Aorta (tissue), 5 donors: Measurements from ENCODE around the gene FNDC3B. TPM values are rescaled to one million over a fixed set of nuclear protein-coding genes. Genes with fewer than 3 reads are reported as not detected.

Source experiments
- ATAC-seq: fragments of 200-7000 bp; cut with Tn5 transposase; one replicate; pipeline ENCODE4 v1.9.1; 2022; ENCODE audit warnings: moderate library complexity; ENCODE audit not compliant: low FRiP score
- DNase-seq, 2 donors: peaks; one replicate each; pipeline ENCODE4 v3.0.0-alpha.2; 2020
- H3K27ac ChIP-seq, 2 donors: one replicate each; pipeline ENCODE4 v1.5.1; 2013; ENCODE audit warnings: low read length in 2 of 2, mild to moderate bottlenecking in 2 of 2, moderate library complexity in 2 of 2, control low read depth in 1 of 2, inconsistent platforms in 1 of 2, low read depth in 1 of 2
- H3K27me3 ChIP-seq, 2 donors: one replicate each; pipeline ENCODE4 v1.6.1; 2013; ENCODE audit warnings: control low read depth in 1 of 2, low read length in 1 of 2, mild to moderate bottlenecking in 1 of 2, moderate library complexity in 1 of 2; ENCODE audit not compliant: insufficient read depth in 2 of 2, control insufficient read depth in 1 of 2
- H3K36me3 ChIP-seq, 2 donors: one replicate each; pipeline ENCODE4 v1.6.1; 2013; ENCODE audit warnings: control low read depth in 1 of 2, low read length in 1 of 2, mild to moderate bottlenecking in 1 of 2; ENCODE audit not compliant: insufficient read depth in 2 of 2, control insufficient read depth in 1 of 2
- H3K4me1 ChIP-seq, 2 donors: one replicate each; pipeline ENCODE4 v1.6.1; 2013; ENCODE audit warnings: low read length in 2 of 2, control low read depth in 1 of 2, mild to moderate bottlenecking in 1 of 2, moderate library complexity in 1 of 2; ENCODE audit not compliant: insufficient read depth in 2 of 2, control insufficient read depth in 1 of 2
- H3K4me3 ChIP-seq, 2 donors: one replicate each; pipeline ENCODE4 v1.5.1; 2013; ENCODE audit warnings: low read length in 2 of 2, control low read depth in 1 of 2, mild to moderate bottlenecking in 1 of 2
- H3K9me3 ChIP-seq: one replicate; pipeline ENCODE4 v1.6.1; 2013; ENCODE audit warnings: mild to moderate bottlenecking, low read length; ENCODE audit not compliant: control insufficient read depth
- WGBS, 2 donors: extraction: QIAGEN DNeasy Blood & Tissue Kit; methylation state at CpG; one replicate each; pipeline ENCODE4 v1.1.7; 2013; 5-methylcytosine and 5-hydroxymethylcytosine counted together
- intact Hi-C, 2 donors: fragments of 100-400 bp; cut with DNase I; formaldehyde crosslinking; loops; one replicate each; pipeline versions ENCODE4 v1.14.2 to v1.15.0; 2022
- polyA plus RNA-seq, 2 donors: library from polyadenylated mRNA; stranded (reverse); fragments of 200-250 nt; gene quantifications; one replicate each; pipeline ENCODE4 v1.2.3, GENCODE V29; 2013
- total RNA-seq, 2 donors: library from RNA; stranded (reverse); fragmentation: NEBNext Ultra II Directional; extraction: Animal tissue kit (Norgen Biotek cat#: 25700); gene quantifications; one replicate each; pipeline ENCODE4 v1.2.1, GENCODE V29; 2021
- donor health status: healthy with polysubstance abuse.
- donor health status: Bipolar disorder and iron deficiency.
- donor health status: DM: no; HTN: no; CAD: no.
- donor health status: DM: no; HTN: no; CAD: no.
- donor health status: DM: yes; HTN: yes; CAD: no.

The FNDC3B gene
- total and polyA plus RNA-seq, 4 donors = 12.5 to 239 (median 120) TPM

DNA sequence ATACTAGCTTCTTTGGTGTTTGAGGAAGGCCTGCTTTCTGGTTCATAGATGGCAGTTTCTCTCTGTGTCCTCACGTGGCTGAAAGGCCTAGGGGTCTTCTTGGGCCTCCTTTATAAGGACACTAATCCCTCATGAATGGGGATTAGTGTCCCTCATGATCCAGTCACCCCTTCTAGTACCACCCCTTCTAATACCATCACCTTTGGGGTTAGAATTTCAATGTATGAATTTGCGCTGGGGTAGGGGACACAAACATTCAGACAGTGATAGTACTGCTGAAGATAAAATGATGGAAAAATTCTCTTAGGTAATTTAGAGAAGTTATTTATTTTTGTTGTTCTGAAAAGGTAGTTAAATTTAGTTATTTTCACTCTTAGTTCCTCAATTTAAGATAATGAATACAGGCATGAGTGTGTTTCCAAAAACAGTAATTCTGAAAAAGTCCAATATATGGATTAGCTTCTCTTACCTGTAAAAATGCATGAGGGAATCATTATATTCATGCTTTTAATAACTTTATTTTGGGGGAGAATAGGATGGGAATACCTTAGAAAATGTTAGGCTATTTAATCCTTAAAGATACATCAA, 103.6 kb downstream of the FNDC3B start:
- H3K27ac ChIP-seq = no peak overlapping the region
- H3K36me3 ChIP-seq = no peaks in the 10 kb centered on the region
- ATAC-seq (no peak), DNase-seq (no peak)
- peaks cover 6 to 10% of the 10 kb centered on the region in 2 donors for H3K4me1 ChIP-seq
- 90 to 93% methylated on average over 2 of the region's 2 CpGs for WGBS, 2 donors
- intact Hi-C loops = no loop called here
- no peak overlapping the region for H3K4me3 ChIP-seq
- no peaks in the 10 kb centered on the region for H3K27me3 ChIP-seq
- H3K9me3 ChIP-seq = no peaks in the 10 kb centered on the region

DNA sequence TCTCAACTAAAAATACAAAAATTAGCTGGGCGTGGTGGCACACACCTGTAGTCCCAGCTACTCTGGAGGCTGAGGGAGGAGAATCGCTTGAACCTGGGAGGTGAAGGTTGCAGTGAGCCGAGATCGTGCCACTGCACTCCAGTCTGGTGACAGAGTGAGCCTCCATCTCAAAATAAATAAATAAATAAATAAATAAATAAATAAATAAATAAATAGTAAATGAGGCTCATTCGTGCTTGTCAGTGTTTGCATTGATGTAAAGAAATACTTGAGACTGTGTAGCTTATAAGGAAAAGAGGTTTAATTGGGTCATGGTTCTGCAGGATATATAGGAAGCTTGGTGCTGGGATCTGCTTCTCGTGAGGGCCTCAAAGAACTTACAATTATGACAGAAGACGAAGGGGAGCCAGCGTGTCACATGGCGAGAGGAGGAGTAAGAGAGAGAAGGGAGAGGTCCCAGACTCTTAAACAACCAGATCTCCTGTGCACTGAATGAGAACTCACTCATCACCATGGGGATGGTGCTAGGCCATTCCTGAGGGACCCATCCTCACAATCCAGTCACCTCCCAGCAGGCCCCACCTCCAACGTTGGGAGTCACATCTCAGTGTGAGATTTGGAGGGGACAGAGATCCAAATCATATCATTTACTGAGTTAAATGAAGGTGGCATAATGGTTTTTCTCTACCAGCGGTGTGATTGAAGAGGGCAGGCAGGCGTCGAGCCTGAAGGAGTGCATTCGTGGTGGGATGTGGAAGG, 104.5 kb downstream of the FNDC3B start:
- intact Hi-C loops = no loop called here
- H3K4me1 ChIP-seq = peaks cover 6 to 12% of the 10 kb centered on the region in 2 donors
- 90 to 92% methylated on average over 14 of the region's 14 CpGs for WGBS, 2 donors
- no peaks in the 10 kb centered on the region for H3K36me3 ChIP-seq
- no peaks in the 10 kb centered on the region for H3K27me3 ChIP-seq
- H3K27ac ChIP-seq = no peak overlapping the region
- H3K4me3 ChIP-seq = no peak overlapping the region
- no peak for DNase-seq
- no peaks in the 10 kb centered on the region for H3K9me3 ChIP-seq
- no peak for ATAC-seq

DNA sequence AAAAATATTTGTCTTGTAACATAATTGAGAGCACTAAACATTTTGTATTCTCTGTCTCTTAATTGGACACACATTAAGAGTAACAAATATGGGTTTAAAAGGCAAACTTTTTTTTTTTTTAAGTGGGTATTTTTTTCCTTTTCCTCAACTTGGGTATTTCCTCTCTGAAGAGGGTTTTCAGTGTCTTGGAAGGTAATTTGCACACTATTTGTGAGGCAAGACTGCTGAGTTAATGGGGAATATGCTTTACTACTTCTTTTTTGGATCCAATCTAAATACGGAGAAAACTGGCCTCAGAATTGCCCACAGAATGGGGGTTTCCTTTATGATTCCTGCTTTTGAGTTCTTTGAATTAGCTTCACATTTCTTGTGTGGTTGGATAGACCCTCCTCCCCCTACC, 105.2 kb downstream of the FNDC3B start:
- no peak for DNase-seq
- intact Hi-C loops = no loop called here
- no peak overlapping the region for H3K4me3 ChIP-seq
- H3K27me3 ChIP-seq = no peaks in the 10 kb centered on the region
- H3K9me3 ChIP-seq = no peaks in the 10 kb centered on the region
- no peaks in the 10 kb centered on the region for H3K36me3 ChIP-seq
- no peak overlapping the region for H3K27ac ChIP-seq
- peaks cover 6 to 11% of the 10 kb centered on the region in 2 donors for H3K4me1 ChIP-seq
- WGBS, 2 donors = 41 to 70% methylated on average over 1 of the region's 1 CpG
- no peak for ATAC-seq

DNA sequence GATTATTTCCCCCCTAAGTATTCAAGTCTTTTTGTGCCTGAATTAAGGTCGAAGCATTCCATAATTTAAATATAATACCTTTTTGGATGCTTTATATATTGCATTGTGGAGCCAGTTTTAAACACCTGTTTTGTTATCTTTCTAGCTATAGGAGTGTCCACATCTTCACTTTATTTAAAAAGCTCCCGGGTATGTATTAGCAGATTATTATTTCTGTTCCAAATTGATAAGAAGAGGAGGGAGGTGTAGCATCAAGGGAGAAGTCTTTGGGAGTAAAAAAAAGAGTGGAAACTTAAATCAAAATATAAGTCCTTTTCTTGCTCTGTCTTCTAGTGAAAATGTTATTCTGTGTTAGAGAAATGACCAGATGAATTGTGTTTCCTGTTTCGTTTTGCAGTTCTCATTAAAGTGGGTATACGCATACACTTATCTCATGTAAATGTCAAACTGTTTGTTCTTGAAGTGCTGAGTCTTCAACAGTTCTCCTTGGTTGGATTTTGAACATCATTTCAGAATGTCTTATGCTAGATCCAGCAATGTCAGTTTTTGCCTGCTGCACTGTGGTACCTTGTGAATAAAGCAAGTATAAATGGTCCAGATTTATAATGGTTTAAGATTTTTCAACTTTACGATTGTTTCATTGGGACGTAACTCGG, 105.8 kb downstream of the FNDC3B start:
- intact Hi-C loops = no loop called here
- Histone ChIP-seq H3K27me3 (no peaks in the 10 kb centered on the region), H3K27ac (no peak overlapping the region), H3K36me3 (no peaks in the 10 kb centered on the region), H3K4me3 (no peak overlapping the region), H3K4me1 (peaks cover 6 to 11% of the 10 kb centered on the region in 2 donors), H3K9me3 (no peaks in the 10 kb centered on the region)
- 73 to 75% methylated on average over 7 of the region's 7 CpGs for WGBS, 2 donors
- ATAC-seq (no peak), DNase-seq (no peak)

DNA sequence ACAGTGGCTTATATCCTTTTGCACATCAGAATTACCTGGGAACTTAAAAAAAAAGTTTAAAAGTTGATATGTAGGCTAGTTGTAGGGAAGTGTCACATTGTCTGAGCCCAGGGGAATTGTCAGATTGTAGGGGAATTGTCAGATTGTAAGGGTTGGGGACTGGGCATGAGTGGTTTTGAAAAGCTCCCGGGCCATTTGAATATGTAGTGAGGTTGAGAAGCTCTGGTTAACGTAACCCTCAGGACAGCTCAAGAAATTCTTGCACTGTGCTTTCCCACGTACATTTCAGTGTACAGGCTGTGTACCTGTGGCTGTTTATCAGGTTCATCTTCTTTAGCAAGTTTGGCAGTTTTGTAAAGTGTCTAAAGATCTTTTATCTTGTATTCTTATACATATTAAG, 107.0 kb downstream of the FNDC3B start:
- 58 to 62% methylated on average over 3 of the region's 3 CpGs for WGBS, 2 donors
- no peaks in the 10 kb centered on the region for H3K9me3 ChIP-seq
- no peaks in the 10 kb centered on the region for H3K36me3 ChIP-seq
- no peak overlapping the region for H3K4me3 ChIP-seq
- H3K4me1 ChIP-seq = peaks cover 6 to 9% of the 10 kb centered on the region in 2 donors
- no peaks in the 10 kb centered on the region for H3K27me3 ChIP-seq
- intact Hi-C loops = no loop called here
- no peak overlapping the region for H3K27ac ChIP-seq
- DNase-seq = no peak
- no peak for ATAC-seq

DNA sequence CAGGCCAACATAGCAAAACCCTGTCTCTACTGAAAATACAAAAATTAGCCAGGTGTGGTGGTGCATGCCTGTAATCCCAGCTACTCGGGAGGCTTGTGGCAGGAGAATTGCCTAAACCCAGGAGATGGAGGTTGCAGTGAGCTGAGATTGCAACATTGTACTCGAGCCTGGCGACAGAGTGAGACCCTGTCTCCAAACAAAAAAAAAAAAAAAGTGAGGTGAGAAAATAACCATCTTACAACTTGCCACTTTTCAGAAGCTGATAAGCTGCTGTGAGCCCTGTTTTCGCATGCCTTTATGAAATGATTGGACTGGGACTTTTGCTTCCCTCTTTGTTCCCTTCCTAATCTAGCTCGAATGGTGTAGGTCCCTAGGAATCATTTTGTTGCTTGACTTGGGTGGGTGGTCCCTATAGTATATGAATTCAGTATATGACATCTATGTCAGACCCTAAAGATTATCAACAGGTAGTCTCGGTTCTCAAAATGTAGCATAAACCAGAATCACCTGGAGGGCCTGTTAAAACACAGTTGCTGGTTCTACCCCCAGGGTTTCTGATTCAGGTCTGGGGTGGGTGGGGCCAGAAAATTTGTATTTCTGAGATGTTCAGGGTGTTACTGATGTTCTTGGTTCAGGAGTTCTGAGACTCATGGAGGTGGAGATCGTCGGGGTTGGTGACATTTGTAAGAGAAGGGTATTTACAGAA, 107.9 kb downstream of the FNDC3B start:
- Histone ChIP-seq H3K9me3 (no peaks in the 10 kb centered on the region), H3K27me3 (no peaks in the 10 kb centered on the region), H3K27ac (no peak overlapping the region), H3K36me3 (no peaks in the 10 kb centered on the region), H3K4me3 (no peak overlapping the region), H3K4me1 (peaks cover 6 to 8% of the 10 kb centered on the region in 2 donors)
- intact Hi-C loops = no loop called here
- DNase-seq (no peak), ATAC-seq (no peak)
- WGBS, 2 donors = 96% methylated on average over 8 of the region's 8 CpGs

DNA sequence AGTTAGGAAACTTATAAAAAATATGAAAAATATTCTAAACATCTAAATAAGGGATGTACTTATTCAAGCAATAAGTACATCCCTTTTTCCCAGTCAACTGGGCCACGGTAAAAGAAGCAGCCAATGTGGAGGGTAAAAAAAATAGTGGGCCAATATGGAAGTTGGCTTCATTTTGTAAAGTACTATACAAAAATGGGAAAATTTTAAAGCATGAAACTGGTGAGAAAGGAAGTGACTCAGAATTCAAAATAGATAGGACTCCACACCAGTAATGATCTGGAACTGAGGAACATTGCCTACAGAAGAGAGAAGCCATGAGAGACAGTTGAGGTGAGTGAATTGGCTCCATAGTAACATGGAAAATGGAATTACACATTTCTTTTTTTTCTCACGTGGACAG, 108.9 kb downstream of the FNDC3B start:
- Histone ChIP-seq H3K27me3 (no peaks in the 10 kb centered on the region), H3K36me3 (no peaks in the 10 kb centered on the region), H3K4me1 (peaks cover 4 to 10% of the 10 kb centered on the region in 2 donors), H3K9me3 (no peaks in the 10 kb centered on the region), H3K27ac (no peak overlapping the region), H3K4me3 (no peak overlapping the region)
- DNase-seq (no peak), ATAC-seq (no peak)
- WGBS, 2 donors = 50 to 56% methylated on average over 2 of the region's 2 CpGs
- intact Hi-C loops = no loop called here

DNA sequence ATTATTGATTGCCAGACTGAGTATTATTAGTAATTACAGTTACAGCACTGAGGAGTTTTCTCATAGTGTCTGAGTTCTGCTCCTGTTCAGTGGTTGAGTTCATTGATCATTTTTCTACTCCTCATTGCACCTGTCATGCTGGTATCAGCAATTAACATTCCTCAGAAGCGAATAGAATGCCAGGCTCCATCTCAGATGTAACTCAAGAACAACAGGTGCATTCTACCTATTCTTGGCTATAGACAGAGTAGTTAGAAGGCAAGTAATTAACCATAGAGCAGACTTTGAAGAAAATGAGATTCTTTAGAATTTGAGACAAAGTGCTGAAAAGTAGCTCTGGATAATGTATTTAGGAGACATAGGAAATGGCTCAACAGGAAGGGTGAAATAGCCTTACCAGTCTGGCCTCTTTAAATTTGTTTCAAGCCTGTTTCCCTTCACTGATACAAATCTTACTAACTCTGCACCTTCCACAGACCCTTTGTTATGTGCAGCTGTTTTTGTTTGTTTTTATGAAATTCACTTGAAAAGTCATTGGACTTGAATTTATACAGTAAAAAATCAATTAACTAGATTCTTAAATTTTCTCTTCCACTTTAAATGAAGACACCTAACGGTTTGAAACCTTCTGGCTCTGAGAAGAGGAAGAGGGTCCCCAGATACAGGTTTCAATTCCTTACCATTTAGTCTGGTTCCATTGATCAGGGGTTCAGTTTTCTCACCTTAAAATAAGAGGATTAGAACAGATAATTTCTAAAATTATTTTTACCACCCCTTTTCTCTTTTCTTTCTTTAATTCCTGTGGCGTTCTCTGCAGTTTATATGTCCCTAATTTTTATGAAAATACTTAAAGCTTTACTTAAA, 109.6 kb downstream of the FNDC3B start:
- WGBS, 2 donors = 92 to 93% methylated on average over 3 of the region's 3 CpGs

More for the DNA sequence above, 109.6 kb downstream of the FNDC3B start:
- Histone ChIP-seq H3K9me3 (no peaks in the 10 kb centered on the region), H3K36me3 (no peaks in the 10 kb centered on the region), H3K27me3 (no peaks in the 10 kb centered on the region), H3K4me1 (peaks cover 7 to 10% of the 10 kb centered on the region in 2 donors), H3K4me3 (no peak overlapping the region), H3K27ac (no peak overlapping the region)
- DNase-seq = no peak
- ATAC-seq = no peak
- intact Hi-C loops = no loop called here
